ENCODE measurements around the gene BTBD1.
"Not testable (repeated sequence)": the region's sequence is repeated elsewhere in the genome, so short reads cannot be mapped to it uniquely, and the experiment has no call there.

BTBD1 gene

DNA sequence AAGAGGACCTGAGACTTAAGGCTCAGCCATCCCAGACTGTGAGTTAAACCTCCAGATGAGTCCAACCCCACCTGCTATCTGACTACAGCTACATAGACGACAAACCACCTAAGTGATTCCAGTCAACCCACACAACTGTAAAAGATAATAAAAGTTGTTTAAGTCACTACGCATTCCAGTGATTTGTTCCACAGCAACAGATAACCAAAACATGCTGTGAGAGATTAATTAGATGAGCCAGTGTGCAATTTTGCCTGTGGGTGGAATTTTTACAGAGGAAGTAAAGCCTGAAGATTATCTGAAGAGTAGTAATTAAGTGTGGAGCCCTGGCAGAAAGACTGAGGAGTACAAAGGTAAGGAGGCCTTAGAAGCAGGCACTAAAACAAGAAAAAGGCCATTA lies 5.4 kb downstream of the BTBD1 start:
- DNase-seq (ENCODE audit: low read depth in 2 of 2, low spot score in 1 of 2) = no peak

DNA sequence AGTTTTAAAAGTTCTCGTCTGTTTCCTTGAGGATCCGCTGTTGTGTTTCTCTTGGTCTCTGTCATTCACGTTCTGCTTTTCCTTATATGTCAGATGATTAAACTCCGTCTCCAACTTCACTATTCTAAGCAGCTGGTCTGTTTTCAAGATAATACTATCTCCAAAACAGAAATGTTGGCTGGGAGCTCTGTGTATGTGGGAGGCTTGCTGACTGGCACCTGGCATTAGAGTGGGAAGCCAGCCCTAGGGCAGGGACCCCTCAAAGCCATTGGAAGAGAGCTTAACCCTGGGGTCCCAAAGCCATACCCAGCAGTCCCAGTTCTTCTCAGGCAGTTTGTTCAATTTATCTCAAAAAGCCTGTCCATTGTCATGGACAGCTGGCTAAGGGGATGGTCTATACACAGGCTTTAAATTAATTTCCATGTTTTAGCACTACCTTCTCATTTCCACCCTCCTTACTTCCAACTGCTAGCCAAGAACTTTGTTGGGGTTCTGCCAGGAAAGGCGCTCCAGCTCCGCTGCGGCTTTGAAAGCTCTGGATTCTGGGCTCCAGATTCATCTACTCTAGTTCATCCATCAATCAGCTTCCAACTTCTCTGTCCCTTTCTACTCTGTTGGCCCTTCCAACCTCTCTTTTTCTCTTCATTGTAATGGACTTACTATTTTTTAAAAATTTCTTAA lies 9.2 kb downstream of the BTBD1 start:
- DNase-seq (ENCODE audit: low read depth in 2 of 2, low spot score in 1 of 2) = no peak

- DNase-seq (ENCODE audit: low read depth in 2 of 2, low spot score in 1 of 2) = no peak
These were observed 10.1 kb downstream of the BTBD1 start for GRCh38 chr15:83057002-83057401.

- no peak for DNase-seq (ENCODE audit: low read depth in 2 of 2, low spot score in 1 of 2)
These were observed 13.9 kb downstream of the BTBD1 start for GRCh38 chr15:83053151-83053550.

DNA sequence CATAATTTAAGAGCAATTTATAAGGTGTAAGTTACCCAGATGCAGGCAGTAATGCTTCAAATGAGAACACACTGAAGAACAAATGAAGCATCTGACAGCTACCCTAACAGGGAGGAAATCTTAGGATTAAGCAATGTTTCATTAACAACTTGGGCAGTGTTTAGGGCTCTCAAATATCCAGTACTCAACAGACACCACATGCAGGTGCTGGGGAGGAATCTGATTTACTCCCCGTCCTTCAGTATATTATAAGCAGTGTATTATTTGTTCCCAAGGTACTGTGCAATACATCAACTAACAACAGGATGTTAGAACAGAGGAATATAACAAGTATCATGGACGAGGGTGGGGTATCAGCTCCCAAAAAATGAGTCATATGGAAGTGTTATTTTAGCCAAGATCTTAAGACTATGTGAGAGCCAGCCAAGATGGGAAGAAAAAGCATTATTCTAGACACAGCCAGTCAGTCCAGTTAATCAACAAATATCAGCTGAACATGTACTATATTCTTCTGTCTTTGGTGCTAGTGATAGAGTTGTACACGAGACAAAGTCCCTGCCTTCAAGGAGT lies 20.4 kb downstream of the BTBD1 start:
- no peak for DNase-seq (ENCODE audit: low read depth in 2 of 2, low spot score in 1 of 2)

- no peak for DNase-seq (ENCODE audit: low read depth in 2 of 2, low spot score in 1 of 2)
These were observed 22.9 kb downstream of the BTBD1 start for GRCh38 chr15:83044156-83044555.

- no peak for DNase-seq (ENCODE audit: low read depth in 2 of 2, low spot score in 1 of 2)
These were observed 27.8 kb downstream of the BTBD1 start for GRCh38 chr15:83039206-83039605.

GRCh38 chr15:83036253-83036652 lies 30.8 kb downstream of the BTBD1 start:
- DNase-seq (ENCODE audit: low read depth in 2 of 2, low spot score in 1 of 2) = no peak

GRCh38 chr15:83031234-83031633 lies 35.8 kb downstream of the BTBD1 start:
- not testable (repeated sequence) for DNase-seq (ENCODE audit: low read depth in 2 of 2, low spot score in 1 of 2)

DNA sequence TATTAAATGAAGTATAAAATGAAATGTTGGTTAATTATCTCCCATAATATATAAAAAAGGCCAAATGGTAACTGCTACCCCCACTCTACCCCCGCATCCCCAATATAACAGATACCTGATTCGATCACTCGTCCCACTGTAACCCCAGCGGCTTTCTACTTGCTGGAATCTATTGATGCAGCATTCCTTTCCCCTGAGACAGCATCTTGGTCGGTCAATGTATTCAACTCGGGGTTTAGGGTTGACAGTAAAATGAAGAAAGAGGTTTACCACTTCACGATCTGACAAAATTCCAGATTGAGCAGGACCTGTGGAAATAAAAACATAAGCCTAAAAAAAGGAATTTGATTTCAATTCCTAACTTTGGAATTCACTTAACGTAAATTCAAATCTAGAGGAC lies 37.0 kb downstream of the BTBD1 start:
- no peak for DNase-seq (ENCODE audit: low read depth in 2 of 2, low spot score in 1 of 2)

DNA sequence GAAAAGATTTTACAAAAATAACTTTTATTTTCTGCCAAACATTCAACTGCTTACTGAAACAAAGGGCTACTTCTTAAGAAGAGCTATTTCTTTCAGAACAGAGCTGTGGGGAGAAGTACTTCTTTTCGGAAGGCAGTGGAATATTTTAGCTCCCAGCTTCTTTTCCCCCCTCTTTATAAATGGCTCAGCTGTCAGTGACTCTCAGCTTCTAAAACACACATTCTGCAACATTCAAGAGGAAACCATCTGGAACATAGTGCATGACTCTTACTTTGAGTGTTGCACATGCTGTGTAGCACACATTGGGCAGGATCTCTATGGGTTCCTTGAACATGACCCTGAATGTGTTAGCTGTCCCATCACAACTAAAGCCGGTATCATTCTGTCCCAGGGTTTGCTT lies 48.6 kb downstream of the BTBD1 start:
- DNase-seq (ENCODE audit: low read depth in 2 of 2, low spot score in 1 of 2) = no peak

GRCh38 chr15:83016906-83017305 lies 50.1 kb downstream of the BTBD1 start:
- no peak for DNase-seq (ENCODE audit: low read depth in 2 of 2, low spot score in 1 of 2)

GRCh38 chr15:83015361-83015760 lies 51.7 kb downstream of the BTBD1 start:
- no peak for DNase-seq (ENCODE audit: low read depth in 2 of 2, low spot score in 1 of 2)

- no peak for DNase-seq (ENCODE audit: low read depth in 2 of 2, low spot score in 1 of 2)
These were observed 52.8 kb downstream of the BTBD1 start for GRCh38 chr15:83014205-83014653.

GRCh38 chr15:83012636-83013035 lies 54.4 kb downstream of the BTBD1 start:
- no peak for DNase-seq (ENCODE audit: low read depth in 2 of 2, low spot score in 1 of 2)

DNA sequence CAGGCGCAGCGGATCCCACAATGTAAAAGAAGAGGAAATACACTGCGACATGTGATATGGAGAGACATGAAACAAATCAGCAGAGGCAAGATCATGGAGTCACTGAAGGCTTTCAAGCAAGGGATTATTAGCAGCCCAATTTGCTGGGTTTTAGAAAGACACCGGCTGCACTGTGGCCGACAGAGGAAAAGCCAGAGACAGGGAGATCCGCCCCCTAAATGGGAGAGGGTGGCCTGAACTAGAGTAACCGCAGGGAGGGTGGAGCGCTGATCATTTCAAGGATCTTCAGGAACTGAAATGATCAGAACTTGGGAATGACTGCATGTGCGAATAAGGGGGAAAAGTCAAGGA lies 55.0 kb downstream of the BTBD1 start:
- DNase-seq (ENCODE audit: low read depth in 2 of 2, low spot score in 1 of 2) = no peak

GRCh38 chr15:83011271-83012075 lies 55.6 kb downstream of the BTBD1 start, which contains the start of gene C15orf40:
TSS of gene C15orf40 (minus strand) at chr15:83011639. CDS start at chr15:83011607, 32 bp downstream.
- DNase-seq (ENCODE audit: low read depth in 2 of 2, low spot score in 1 of 2) = peak; percentile 66 to 78

DNA sequence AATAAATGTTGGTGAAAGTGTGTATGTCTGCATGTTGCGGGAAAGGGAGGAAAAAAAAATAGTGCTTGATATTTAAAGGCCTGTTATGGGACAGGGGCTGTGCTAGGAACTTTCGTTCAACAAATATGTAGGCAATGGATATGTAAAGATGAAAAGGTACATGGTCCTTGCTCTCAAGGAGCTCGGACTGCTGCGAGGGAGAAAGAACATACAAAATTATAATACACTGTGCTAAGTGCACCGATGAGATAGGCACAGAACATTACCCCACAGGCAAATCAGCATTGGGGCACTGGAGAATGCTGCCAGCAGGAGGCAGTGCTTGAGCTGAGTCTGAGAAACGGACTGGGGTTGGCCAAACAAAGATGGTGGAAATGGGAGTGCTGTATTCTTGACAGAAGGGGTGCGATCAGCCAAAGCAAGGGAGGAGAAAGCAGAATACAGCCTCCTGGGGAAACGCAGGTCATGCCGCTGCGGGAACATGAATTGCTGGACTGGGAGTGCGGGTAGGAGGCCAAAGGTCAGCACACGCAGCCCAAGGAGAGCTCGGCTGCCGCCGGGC lies 56.3 kb downstream of the BTBD1 start:
- peak in 1 of 2 donors; percentile 39 for DNase-seq (ENCODE audit: low read depth in 2 of 2, low spot score in 1 of 2)

GRCh38 chr15:83000672-83001031 lies 66.4 kb downstream of the BTBD1 start:
- DNase-seq (ENCODE audit: low read depth in 2 of 2, low spot score in 1 of 2) = not testable (repeated sequence)

DNA sequence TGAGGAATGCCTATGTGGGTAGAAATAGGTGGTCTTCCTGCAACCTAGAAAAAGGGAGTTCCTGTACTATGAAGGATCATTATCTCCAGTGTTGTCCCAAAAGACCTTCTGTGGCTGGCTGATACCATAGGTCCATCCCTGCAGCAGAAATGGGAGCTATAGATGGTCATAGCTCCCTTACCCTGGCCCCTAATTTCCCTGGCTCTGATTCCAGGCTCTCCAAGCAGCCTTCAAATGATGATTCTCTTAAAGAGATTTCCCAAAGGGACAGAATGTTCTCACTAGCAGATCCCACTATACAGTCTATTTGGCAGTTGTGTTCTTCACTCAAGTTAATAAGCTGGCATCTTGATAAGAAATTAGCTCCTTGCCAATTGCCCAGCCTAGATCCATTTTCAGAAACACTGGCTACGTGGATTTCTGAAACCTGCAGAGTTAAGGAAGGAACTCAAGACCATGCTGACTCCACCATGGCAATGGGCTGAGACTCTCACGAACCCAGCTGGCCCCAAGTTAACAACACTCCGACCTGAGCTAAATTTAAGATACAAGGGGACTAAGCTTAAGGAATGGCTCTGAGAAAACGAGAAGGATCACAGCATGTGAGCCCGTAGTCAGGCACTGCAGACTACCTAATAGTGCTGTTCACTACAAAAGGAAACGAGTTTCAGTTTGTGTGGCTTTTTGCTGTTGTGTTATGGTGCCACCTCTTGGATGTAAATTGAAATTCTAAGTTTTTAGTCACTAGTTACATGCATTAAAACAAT lies 67.0 kb downstream of the BTBD1 start:
- peak in 1 of 2 donors; percentile 3 for DNase-seq (ENCODE audit: low read depth in 2 of 2, low spot score in 1 of 2)

- no peak for DNase-seq (ENCODE audit: low read depth in 2 of 2, low spot score in 1 of 2)
These were observed 67.6 kb downstream of the BTBD1 start for GRCh38 chr15:82999426-82999825.

Measured in stimulated activated CD8-positive, alpha-beta memory T cell treated with anti-CD3 and anti-CD28 coated beads, Interleukin-4, amount 100 ng/mL, for 1 hour (primary cell).